WERI-Rb-1 (cell line): ENCODE measurements around the gene RTP3.

Source experiments
- DNase-seq: peaks from one replicate; pipeline ENCODE4 v3.0.0-alpha.2; 2020
- H3K27ac ChIP-seq: fragments of 250-450 bp; sonication (Bioruptor Pico); 2 replicates; pipeline ENCODE4 v1.5.1; 2020; ENCODE audit warnings: mild to moderate bottlenecking, moderate library complexity
- H3K27me3 ChIP-seq: fragments of 250-450 bp; sonication (Bioruptor Pico); 2 replicates; pipeline ENCODE4 v1.5.1; 2021; ENCODE audit warnings: mild to moderate bottlenecking, low read depth, moderate library complexity; ENCODE audit not compliant: insufficient read depth, severe bottlenecking
- H3K36me3 ChIP-seq: fragments of 250-450 bp; sonication (Bioruptor Pico); 2 replicates; pipeline ENCODE4 v1.5.1; 2020; ENCODE audit warnings: mild to moderate bottlenecking, moderate library complexity
- H3K4me3 ChIP-seq: 2 replicates; pipeline ENCODE4 v1.5.1; 2011; ENCODE audit warnings: low read depth, mild to moderate bottlenecking, control low read depth, low read length
- H3K9me3 ChIP-seq: fragments of 250-450 bp; sonication (Bioruptor Pico); 2 replicates; pipeline ENCODE4 v1.5.1; 2021; ENCODE audit warnings: mild to moderate bottlenecking, moderate library complexity; ENCODE audit not compliant: severe bottlenecking
- CTCF ChIP-seq: IDR thresholded peaks from 2 replicates; pipeline ENCODE4 v1.5.1; 2011; ENCODE audit warnings: low read depth, mild to moderate bottlenecking, control low read depth, inconsistent platforms, low read length

RTP3 gene

DNA sequence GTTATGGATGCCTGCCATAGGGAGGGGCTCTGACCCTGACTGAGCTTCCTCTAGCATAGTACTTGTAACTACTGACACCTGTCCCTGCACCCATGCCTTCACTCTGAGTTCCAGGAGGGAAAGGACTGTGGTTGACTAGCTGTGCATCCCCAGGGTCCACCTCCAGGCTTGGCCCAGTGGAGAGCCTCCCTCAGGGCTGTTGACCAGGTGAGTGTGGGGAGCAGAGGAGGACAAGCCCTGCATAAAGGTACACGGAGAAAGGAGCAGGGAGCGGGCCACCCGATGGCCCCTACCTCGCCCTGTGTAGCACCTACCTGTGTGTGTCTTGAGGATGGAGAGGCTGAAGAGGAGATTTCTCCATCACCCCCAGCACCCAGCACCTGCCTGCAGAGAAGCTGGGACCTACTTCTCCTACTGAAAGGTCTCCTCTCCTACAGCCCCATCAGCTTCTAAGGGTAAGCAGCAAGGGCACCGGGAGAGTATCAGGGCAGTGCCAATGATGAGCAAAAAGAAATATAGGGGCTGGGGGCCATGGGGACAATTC is 26.3 kb upstream of the RTP3 start:
- Histone ChIP-seq H3K27ac (no peak overlapping the region), H3K27me3 (no peaks in the 10 kb centered on the region)
- TF ChIP-seq CTCF: no peak

DNA sequence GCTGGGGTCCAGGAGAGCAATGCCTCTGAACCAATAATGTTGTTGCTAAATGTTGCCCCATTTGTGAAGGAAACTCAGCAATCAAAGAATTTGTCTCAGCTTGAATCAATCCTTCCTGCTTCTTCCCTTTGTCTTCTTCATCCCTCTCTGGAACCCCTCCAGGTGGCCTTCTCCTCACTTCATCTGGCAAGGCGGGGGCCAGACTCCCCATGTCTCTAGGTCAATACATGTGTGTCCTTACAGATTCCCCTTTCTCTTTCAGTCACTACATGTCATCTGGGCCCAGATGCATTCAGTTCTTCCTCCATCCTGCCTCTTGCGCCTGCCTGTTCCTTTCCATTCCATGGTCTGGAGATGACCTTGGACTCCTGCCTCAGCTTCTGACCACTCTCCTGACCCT is 25.0 kb upstream of the RTP3 start:
- no peaks in the 10 kb centered on the region for H3K36me3 ChIP-seq
- DNase-seq: no peak
- no peaks in the 10 kb centered on the region for H3K27me3 ChIP-seq
- TF ChIP-seq CTCF: no peak
- no peaks in the 10 kb centered on the region for H3K9me3 ChIP-seq
- no peak overlapping the region for H3K4me3 ChIP-seq
- H3K27ac ChIP-seq: no peak overlapping the region

More for the DNA sequence above, 26.3 kb upstream of the RTP3 start:
- Histone ChIP-seq H3K9me3 (no peaks in the 10 kb centered on the region), H3K4me3 (no peak overlapping the region), H3K36me3 (no peaks in the 10 kb centered on the region)
- DNase-seq: no peak

- Histone ChIP-seq H3K36me3 (no peaks in the 10 kb centered on the region), H3K27ac (no peak overlapping the region), H3K9me3 (no peaks in the 10 kb centered on the region), H3K27me3 (no peaks in the 10 kb centered on the region), H3K4me3 (no peak overlapping the region)
- TF ChIP-seq CTCF: no peak
- DNase-seq: no peak
Measured at GRCh38 chr3:46477145-46477544, 20.6 kb upstream of the RTP3 start.

GRCh38 chr3:46477756-46478155 is 20.0 kb upstream of the RTP3 start:
- Histone ChIP-seq H3K4me3 (no peak overlapping the region), H3K27me3 (no peaks in the 10 kb centered on the region), H3K27ac (no peak overlapping the region), H3K9me3 (no peaks in the 10 kb centered on the region), H3K36me3 (no peaks in the 10 kb centered on the region)
- TF ChIP-seq CTCF: no peak
- no peak for DNase-seq

DNA sequence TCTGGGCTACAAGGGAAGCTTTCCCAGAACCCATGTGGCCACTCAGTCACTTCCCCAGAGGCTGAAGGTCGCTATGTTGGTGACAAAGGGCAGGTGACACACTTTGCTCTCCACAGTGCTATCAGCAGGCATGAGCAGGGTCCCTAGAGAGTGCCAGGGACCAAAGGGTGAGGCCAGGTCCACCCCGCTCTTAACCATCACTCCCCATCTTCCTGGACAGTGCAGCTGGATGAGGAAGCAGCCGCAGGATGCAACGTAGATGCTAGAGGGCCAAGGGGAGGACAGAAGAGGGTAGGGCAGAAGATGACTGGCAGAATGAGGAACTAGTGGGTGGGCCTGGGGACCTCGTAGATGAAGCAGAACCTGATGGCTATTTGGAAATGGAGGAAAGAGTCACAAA is 19.4 kb upstream of the RTP3 start:
- DNase-seq: no peak
- Histone ChIP-seq H3K36me3 (no peaks in the 10 kb centered on the region), H3K27me3 (no peaks in the 10 kb centered on the region), H3K9me3 (no peaks in the 10 kb centered on the region), H3K27ac (no peak overlapping the region), H3K4me3 (no peak overlapping the region)
- TF ChIP-seq CTCF: no peak

- Histone ChIP-seq H3K27ac (no peak overlapping the region), H3K27me3 (no peaks in the 10 kb centered on the region), H3K9me3 (no peaks in the 10 kb centered on the region), H3K4me3 (no peak overlapping the region), H3K36me3 (no peaks in the 10 kb centered on the region)
- TF ChIP-seq CTCF: no peak
- no peak for DNase-seq
Measured at GRCh38 chr3:46479021-46479420, 18.8 kb upstream of the RTP3 start.
